ENCODE data around the gene CSNK1G2. TPM values are rescaled to one million over a fixed set of nuclear protein-coding genes. Genes with fewer than 3 reads are reported as not detected.
A peak's percentile ranks its signal among the peaks of the same experiment; 100 is the strongest.

Gene CSNK1G2
- total RNA-seq, 2 experiments from 2014 or later = 114 to 129 TPM

GRCh38 chr19:1998712-1999708, 58.0 kb downstream of the CSNK1G2 start:
- peaks cover 24% of the 10 kb centered on the region for H3K36me3 Mint-ChIP-seq

GRCh38 chr19:1999856-2000515, 59.0 kb downstream of the CSNK1G2 start:
- Mint-ChIP-seq H3K27me3 (no peaks in the 10 kb centered on the region), H3K4me1 (peaks cover 6% of the 10 kb centered on the region), H3K4me3 (no peak overlapping the region), H3K27ac (no peak overlapping the region), H3K9me3 (ENCODE audit: low read depth) (no peaks in the 10 kb centered on the region), H3K36me3 (peaks cover 22% of the 10 kb centered on the region)
- CTCF ChIA-PET = no interaction called here
- ATAC-seq = no peak
- no peak for DNase-seq

More at GRCh38 chr19:1998712-1999708, 58.0 kb downstream of the CSNK1G2 start:
- CTCF ChIA-PET = interaction anchor here (0.8 kb wide), 1 partner anchor 53 kb away, joined by 3 read pairs; no protein-coding TSS in a partner anchor
- Mint-ChIP-seq H3K9me3 (ENCODE audit: low read depth) (no peaks in the 10 kb centered on the region), H3K4me1 (peaks cover 6% of the 10 kb centered on the region), H3K27me3 (no peaks in the 10 kb centered on the region), H3K4me3 (no peak overlapping the region), H3K27ac (no peak overlapping the region)
- DNase-seq (no peak), ATAC-seq (peak; percentile 30)

GRCh38 chr19:2003874-2004273, 62.9 kb downstream of the CSNK1G2 start:
- DNase-seq (no peak), ATAC-seq (no peak)
- Mint-ChIP-seq H3K4me3 (no peak overlapping the region), H3K9me3 (ENCODE audit: low read depth) (no peaks in the 10 kb centered on the region), H3K27ac (no peak overlapping the region), H3K36me3 (peaks cover 10% of the 10 kb centered on the region), H3K4me1 (peaks cover 8% of the 10 kb centered on the region), H3K27me3 (no peaks in the 10 kb centered on the region)
- CTCF ChIA-PET = interaction anchor here (0.9 to 1.0 kb wide), 3 partner anchors 9 to 74 kb away, joined by 3 to 4 read pairs (median 3); no protein-coding TSS in a partner anchor

- DNase-seq (no peak), ATAC-seq (no peak)
- Mint-ChIP-seq H3K4me3 (no peak overlapping the region), H3K27ac (no peak overlapping the region), H3K36me3 (peaks cover 3% of the 10 kb centered on the region), H3K27me3 (no peaks in the 10 kb centered on the region), H3K4me1 (peaks cover 5% of the 10 kb centered on the region), H3K9me3 (ENCODE audit: low read depth) (no peaks in the 10 kb centered on the region)
- CTCF ChIA-PET = no interaction called here
Observed at GRCh38 chr19:2010135-2010668, 69.2 kb downstream of the CSNK1G2 start.

GRCh38 chr19:2011169-2011568, 70.2 kb downstream of the CSNK1G2 start:
- Mint-ChIP-seq H3K9me3 (ENCODE audit: low read depth) (no peaks in the 10 kb centered on the region), H3K36me3 (peaks cover 3% of the 10 kb centered on the region), H3K4me3 (no peak overlapping the region), H3K27me3 (no peaks in the 10 kb centered on the region), H3K27ac (no peak overlapping the region), H3K4me1 (peaks cover 3% of the 10 kb centered on the region)
- CTCF ChIA-PET = no interaction called here
- DNase-seq = no peak
- ATAC-seq = no peak

GRCh38 chr19:2012941-2013682, 72.1 kb downstream of the CSNK1G2 start:
- no peak overlapping the region for H3K4me3 Mint-ChIP-seq
- no peaks in the 10 kb centered on the region for H3K9me3 Mint-ChIP-seq (ENCODE audit: low read depth)
- no peak for DNase-seq
- no peak for ATAC-seq
- no peaks in the 10 kb centered on the region for H3K27me3 Mint-ChIP-seq
- H3K4me1 Mint-ChIP-seq = peaks cover 6% of the 10 kb centered on the region
- H3K36me3 Mint-ChIP-seq = peaks cover 1% of the 10 kb centered on the region
- CTCF ChIA-PET = no interaction called here
- no peak overlapping the region for H3K27ac Mint-ChIP-seq

GRCh38 chr19:2013683-2013961, 72.7 kb downstream of the CSNK1G2 start:
- H3K36me3 Mint-ChIP-seq = peaks cover 1% of the 10 kb centered on the region
- CTCF ChIA-PET = no interaction called here
- H3K4me3 Mint-ChIP-seq = no peak overlapping the region
- H3K9me3 Mint-ChIP-seq (ENCODE audit: low read depth) = no peaks in the 10 kb centered on the region
- DNase-seq = no peak
- ATAC-seq = no peak
- no peak overlapping the region for H3K27ac Mint-ChIP-seq
- no peaks in the 10 kb centered on the region for H3K27me3 Mint-ChIP-seq
- H3K4me1 Mint-ChIP-seq = peaks cover 6% of the 10 kb centered on the region

- CTCF ChIA-PET = no interaction called here
- Mint-ChIP-seq H3K36me3 (peaks cover 1% of the 10 kb centered on the region), H3K27ac (no peak overlapping the region), H3K27me3 (no peaks in the 10 kb centered on the region), H3K4me3 (no peak overlapping the region), H3K9me3 (ENCODE audit: low read depth) (no peaks in the 10 kb centered on the region), H3K4me1 (peaks cover 6% of the 10 kb centered on the region)
- DNase-seq (no peak), ATAC-seq (no peak)
Observed at GRCh38 chr19:2014131-2014571, 73.2 kb downstream of the CSNK1G2 start.

GRCh38 chr19:2014731-2015607, 74.0 kb downstream of the CSNK1G2 start:
- Mint-ChIP-seq H3K4me3 (peak overlapping the region; percentile 62), H3K27ac (no peak overlapping the region), H3K27me3 (no peaks in the 10 kb centered on the region), H3K9me3 (ENCODE audit: low read depth) (no peaks in the 10 kb centered on the region), H3K36me3 (peaks cover 1% of the 10 kb centered on the region), H3K4me1 (peaks cover 9% of the 10 kb centered on the region)
- DNase-seq (peak; percentile 49), ATAC-seq (peak; percentile 60)
- CTCF ChIA-PET = no interaction called here

- Mint-ChIP-seq H3K4me1 (peaks cover 9% of the 10 kb centered on the region), H3K27ac (no peak within 1 kb of the TSS), H3K36me3 (peaks cover 1% of the 10 kb centered on the region), H3K9me3 (ENCODE audit: low read depth) (no peaks in the 10 kb centered on the region), H3K27me3 (no peaks in the 10 kb centered on the region), H3K4me3 (peak within 1 kb of the TSS; percentile 62)
- CTCF ChIA-PET = no interaction called here
- peak; percentile 58 for DNase-seq
- no peak for ATAC-seq
Observed at GRCh38 chr19:2015608-2015950, 74.6 kb downstream of the CSNK1G2 start, which contains the start of gene BTBD2. Gene BTBD2, minus strand, starts transcription at chr19:2015714. Its CDS starts 11 bp downstream, at chr19:2015703.

GRCh38 chr19:2016041-2016807, 75.3 kb downstream of the CSNK1G2 start:
- Mint-ChIP-seq H3K9me3 (ENCODE audit: low read depth) (no peaks in the 10 kb centered on the region), H3K27ac (no peak overlapping the region), H3K27me3 (no peaks in the 10 kb centered on the region), H3K36me3 (peaks cover 1% of the 10 kb centered on the region), H3K4me3 (peak overlapping the region; percentile 48), H3K4me1 (peaks cover 9% of the 10 kb centered on the region)
- CTCF ChIA-PET = interaction anchor here (0.6 to 1.6 kb wide), 4 partner anchors 47 to 450 kb away, joined by 3 to 5 read pairs (median 4); no protein-coding TSS in a partner anchor
- DNase-seq (peak; percentile 82), ATAC-seq (peak; percentile 69)

- no peak for ATAC-seq
- no peak overlapping the region for H3K27ac Mint-ChIP-seq
- CTCF ChIA-PET = interaction anchor here (0.7 to 4.4 kb wide), 16 partner anchors 10 to 431 kb away, joined by 3 to 19 read pairs (median 6); partner anchors contain the start of gene DOT1L
- H3K9me3 Mint-ChIP-seq (ENCODE audit: low read depth) = peaks cover 1% of the 10 kb centered on the region
- H3K36me3 Mint-ChIP-seq = peaks cover 2% of the 10 kb centered on the region
- no peaks in the 10 kb centered on the region for H3K27me3 Mint-ChIP-seq
- DNase-seq = no peak
- H3K4me1 Mint-ChIP-seq = peaks cover 8% of the 10 kb centered on the region
- no peak overlapping the region for H3K4me3 Mint-ChIP-seq
Observed at GRCh38 chr19:2018752-2019151, 77.8 kb downstream of the CSNK1G2 start.
